A549 (cell line): ENCODE measurements around the gene ZNF331.

ENCODE experiments used
- CHD2 ChIP-seq: fragments of 150-350 bp; IDR thresholded peaks from 2 replicates; pipeline ENCODE4 v1.6.1; 2014; ENCODE audit warnings: low read length; ENCODE audit not compliant: partially characterized antibody
- EHMT2 ChIP-seq: fragments of 200-600 bp; sonication (generic); IDR thresholded peaks from 2 replicates; pipeline ENCODE4 v1.6.1; 2016; ENCODE audit warnings: antibody characterized with exemption, low read depth, mild to moderate bottlenecking, moderate library complexity
- ESRRA ChIP-seq: fragments of 150-350 bp; IDR thresholded peaks from 2 replicates; pipeline ENCODE4 v1.6.1; 2014; ENCODE audit warnings: mild to moderate bottlenecking, low read length, borderline replicate concordance
- HDAC2 ChIP-seq: fragments of 200-600 bp; sonication (generic); IDR thresholded peaks from 2 replicates; pipeline ENCODE4 v1.6.1; 2016
- HOXB13 ChIP-seq: fragments of 250-450 bp; sonication (Bioruptor Pico); IDR thresholded peaks from 2 replicates; pipeline ENCODE4 v1.5.0; 2020; ENCODE audit warnings: low read depth, mild to moderate bottlenecking, moderate library complexity
- JUN ChIP-seq, 2 experiments: fragments of >200 bp; sonication (Bioruptor Twin); formaldehyde crosslinking; IDR thresholded peaks; 2 replicates in 1 of 2; 3 replicates in 1 of 2; pipeline ENCODE4 v1.6.1; 2016 to 2017
- MYC ChIP-seq: IDR thresholded peaks from 2 replicates; pipeline ENCODE4 v1.6.1; 2012; ENCODE audit warnings: mild to moderate bottlenecking, inconsistent platforms, low read length, improper control_type of control experiment, borderline replicate concordance
- POLR2A ChIP-seq: IDR thresholded peaks from 2 replicates; pipeline ENCODE4 v1.6.1; 2012; ENCODE audit warnings: mild to moderate bottlenecking, low read length
- TF ChIP-seq, protein P1 (sequence below): fragments of >200 bp; sonication (Bioruptor Twin); formaldehyde crosslinking; IDR thresholded peaks from 3 replicates; pipeline ENCODE4 v1.5.1; 2016
- TF ChIP-seq, protein P2 (sequence below): fragments of 200-600 bp; sonication (generic); IDR thresholded peaks from 2 replicates; pipeline ENCODE4 v1.6.1; 2016; ENCODE audit warnings: antibody characterized with exemption, mild to moderate bottlenecking, moderate library complexity
- TF ChIP-seq, protein P3 (sequence below): IDR thresholded peaks from 2 replicates; pipeline ENCODE4 v1.6.1; 2012
- TF ChIP-seq, protein P4 (sequence below): IDR thresholded peaks from 2 replicates; pipeline ENCODE4 v1.6.1; 2012
- TF ChIP-seq, protein P5 (sequence below): fragments of >200 bp; sonication (Bioruptor Twin); formaldehyde crosslinking; IDR thresholded peaks from 3 replicates; pipeline ENCODE4 v1.6.1; 2016

DNA sequence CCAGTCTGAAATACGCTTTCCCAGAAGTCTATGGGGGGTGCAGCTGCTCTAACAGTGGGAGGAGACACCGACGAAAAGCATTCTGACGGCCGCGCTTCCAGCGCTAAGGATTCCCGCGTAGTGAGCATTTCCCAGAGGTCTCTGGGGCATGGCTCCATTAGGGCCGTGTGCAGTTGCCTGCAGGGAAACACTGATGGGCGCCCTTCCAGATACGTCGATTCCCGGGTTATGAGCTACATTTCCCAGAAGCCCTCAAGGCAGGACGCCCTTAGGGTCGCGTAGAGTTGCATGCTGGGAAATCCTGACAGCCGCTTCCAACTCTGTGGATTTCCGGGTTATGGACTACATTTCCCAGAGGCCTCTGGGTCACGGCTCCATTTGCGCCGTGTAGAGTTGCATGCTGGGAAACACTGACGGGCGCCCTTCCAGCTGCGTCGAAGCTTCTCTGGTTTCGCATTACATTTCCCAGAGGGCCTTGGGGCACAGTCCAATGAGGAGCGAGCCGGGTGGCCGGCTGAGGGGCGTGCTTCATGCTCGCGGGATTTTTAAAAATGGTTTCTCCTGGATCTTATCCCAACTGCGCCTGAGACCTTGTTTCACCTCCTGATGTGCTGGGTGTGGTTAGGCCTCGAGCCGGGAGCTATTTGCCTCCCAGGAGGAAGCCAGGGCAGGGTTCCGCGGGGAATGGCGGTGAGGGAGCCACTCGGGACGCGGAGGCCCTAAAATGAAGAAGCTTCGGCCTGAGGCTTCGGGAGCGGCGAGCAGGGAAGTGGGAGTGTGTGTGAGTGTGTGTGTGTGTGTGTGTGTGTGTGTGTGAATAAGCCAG is 17.2 kb upstream of the ZNF331 start:
- TF ChIP-seq, protein P1, sequence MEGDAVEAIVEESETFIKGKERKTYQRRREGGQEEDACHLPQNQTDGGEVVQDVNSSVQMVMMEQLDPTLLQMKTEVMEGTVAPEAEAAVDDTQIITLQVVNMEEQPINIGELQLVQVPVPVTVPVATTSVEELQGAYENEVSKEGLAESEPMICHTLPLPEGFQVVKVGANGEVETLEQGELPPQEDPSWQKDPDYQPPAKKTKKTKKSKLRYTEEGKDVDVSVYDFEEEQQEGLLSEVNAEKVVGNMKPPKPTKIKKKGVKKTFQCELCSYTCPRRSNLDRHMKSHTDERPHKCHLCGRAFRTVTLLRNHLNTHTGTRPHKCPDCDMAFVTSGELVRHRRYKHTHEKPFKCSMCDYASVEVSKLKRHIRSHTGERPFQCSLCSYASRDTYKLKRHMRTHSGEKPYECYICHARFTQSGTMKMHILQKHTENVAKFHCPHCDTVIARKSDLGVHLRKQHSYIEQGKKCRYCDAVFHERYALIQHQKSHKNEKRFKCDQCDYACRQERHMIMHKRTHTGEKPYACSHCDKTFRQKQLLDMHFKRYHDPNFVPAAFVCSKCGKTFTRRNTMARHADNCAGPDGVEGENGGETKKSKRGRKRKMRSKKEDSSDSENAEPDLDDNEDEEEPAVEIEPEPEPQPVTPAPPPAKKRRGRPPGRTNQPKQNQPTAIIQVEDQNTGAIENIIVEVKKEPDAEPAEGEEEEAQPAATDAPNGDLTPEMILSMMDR, result no peak
- TF ChIP-seq, protein P2, sequence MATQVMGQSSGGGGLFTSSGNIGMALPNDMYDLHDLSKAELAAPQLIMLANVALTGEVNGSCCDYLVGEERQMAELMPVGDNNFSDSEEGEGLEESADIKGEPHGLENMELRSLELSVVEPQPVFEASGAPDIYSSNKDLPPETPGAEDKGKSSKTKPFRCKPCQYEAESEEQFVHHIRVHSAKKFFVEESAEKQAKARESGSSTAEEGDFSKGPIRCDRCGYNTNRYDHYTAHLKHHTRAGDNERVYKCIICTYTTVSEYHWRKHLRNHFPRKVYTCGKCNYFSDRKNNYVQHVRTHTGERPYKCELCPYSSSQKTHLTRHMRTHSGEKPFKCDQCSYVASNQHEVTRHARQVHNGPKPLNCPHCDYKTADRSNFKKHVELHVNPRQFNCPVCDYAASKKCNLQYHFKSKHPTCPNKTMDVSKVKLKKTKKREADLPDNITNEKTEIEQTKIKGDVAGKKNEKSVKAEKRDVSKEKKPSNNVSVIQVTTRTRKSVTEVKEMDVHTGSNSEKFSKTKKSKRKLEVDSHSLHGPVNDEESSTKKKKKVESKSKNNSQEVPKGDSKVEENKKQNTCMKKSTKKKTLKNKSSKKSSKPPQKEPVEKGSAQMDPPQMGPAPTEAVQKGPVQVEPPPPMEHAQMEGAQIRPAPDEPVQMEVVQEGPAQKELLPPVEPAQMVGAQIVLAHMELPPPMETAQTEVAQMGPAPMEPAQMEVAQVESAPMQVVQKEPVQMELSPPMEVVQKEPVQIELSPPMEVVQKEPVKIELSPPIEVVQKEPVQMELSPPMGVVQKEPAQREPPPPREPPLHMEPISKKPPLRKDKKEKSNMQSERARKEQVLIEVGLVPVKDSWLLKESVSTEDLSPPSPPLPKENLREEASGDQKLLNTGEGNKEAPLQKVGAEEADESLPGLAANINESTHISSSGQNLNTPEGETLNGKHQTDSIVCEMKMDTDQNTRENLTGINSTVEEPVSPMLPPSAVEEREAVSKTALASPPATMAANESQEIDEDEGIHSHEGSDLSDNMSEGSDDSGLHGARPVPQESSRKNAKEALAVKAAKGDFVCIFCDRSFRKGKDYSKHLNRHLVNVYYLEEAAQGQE, result no peak
- TF ChIP-seq, protein P3, sequence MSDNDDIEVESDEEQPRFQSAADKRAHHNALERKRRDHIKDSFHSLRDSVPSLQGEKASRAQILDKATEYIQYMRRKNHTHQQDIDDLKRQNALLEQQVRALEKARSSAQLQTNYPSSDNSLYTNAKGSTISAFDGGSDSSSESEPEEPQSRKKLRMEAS, result peak; percentile 93
- TF ChIP-seq ESRRA (no peak), HOXB13 (CRISPR knock-in tag) (peak; percentile 84; the same call in 1 of the 2 replicates), CHD2 (no peak), POLR2A (0 out of 2 replicates have a peak, but pooled peaks have one; percentile 13), EHMT2 (no peak), JUN (IDR thresholded peaks at IDR 0.05) (peak; percentile 66 to 77; a peak in 2 of 5 replicates), MYC (peak; percentile 65; the same call in 1 of the 2 replicates), HDAC2 (peak; percentile 95)
- TF ChIP-seq, protein P4, sequence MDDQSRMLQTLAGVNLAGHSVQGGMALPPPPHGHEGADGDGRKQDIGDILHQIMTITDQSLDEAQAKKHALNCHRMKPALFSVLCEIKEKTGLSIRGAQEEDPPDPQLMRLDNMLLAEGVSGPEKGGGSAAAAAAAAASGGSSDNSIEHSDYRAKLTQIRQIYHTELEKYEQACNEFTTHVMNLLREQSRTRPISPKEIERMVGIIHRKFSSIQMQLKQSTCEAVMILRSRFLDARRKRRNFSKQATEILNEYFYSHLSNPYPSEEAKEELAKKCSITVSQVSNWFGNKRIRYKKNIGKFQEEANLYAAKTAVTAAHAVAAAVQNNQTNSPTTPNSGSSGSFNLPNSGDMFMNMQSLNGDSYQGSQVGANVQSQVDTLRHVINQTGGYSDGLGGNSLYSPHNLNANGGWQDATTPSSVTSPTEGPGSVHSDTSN, result no peak
- TF ChIP-seq, protein P5, sequence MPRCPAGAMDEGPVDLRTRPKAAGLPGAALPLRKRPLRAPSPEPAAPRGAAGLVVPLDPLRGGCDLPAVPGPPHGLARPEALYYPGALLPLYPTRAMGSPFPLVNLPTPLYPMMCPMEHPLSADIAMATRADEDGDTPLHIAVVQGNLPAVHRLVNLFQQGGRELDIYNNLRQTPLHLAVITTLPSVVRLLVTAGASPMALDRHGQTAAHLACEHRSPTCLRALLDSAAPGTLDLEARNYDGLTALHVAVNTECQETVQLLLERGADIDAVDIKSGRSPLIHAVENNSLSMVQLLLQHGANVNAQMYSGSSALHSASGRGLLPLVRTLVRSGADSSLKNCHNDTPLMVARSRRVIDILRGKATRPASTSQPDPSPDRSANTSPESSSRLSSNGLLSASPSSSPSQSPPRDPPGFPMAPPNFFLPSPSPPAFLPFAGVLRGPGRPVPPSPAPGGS, result 0 out of 3 replicates have a peak, but pooled peaks have one; percentile 35
